NCI-H1694 treated with DMSO at 0.1 percent for 48 hours (cell line): Measurements from ENCODE around the gene IER5.

ENCODE experiments used
- DNase-seq: peaks from one replicate; lab custom pipeline; 2025; lab: John Stamatoyannopoulos, UW

Gene IER5

DNA sequence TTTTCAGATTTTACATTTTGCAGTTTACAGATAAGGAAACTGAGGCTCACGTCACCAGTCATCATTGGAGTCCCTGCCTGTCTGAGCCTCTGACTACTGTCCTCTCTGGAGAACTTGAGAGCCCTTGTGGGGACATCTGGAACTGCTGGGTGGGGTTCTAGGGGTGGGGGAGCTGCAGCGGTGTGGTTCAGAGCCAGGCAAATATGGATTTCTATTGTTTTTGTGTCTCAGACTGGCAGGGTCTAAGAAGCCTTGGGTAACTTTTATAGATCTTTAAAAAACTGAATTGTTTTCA lies 46.9 kb downstream of the IER5 start:
- no peak for DNase-seq

- DNase-seq: no peak
These were observed 47.6 kb downstream of the IER5 start for GRCh38 chr1:181135815-181136737.

GRCh38 chr1:181136738-181137122 lies 48.2 kb downstream of the IER5 start:
- DNase-seq: no peak

DNA sequence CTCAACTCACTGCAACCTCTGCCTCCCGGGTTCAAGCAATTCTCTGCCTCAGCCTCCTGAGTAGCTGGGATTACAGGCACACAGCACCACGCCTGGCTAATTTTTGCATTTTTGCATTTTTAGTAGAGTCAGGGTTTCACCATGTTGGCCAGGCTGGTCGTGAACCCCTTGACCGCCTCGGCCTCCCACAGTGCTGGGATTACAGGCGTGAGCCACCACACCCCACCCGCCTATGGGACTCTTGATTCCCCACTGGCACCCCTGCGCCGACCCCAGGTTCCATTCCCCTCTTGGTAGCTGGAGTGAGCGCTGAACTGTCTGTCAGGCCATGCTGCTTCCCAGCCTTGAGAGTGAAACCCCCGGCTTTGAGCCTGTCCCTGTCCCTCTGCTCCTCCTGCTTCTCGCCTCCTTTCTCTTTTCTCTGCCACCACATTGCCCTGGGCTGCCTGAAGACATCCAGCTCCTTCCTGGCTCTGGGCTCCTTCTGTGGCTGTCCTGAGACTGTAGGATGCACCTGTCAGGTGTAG lies 48.8 kb downstream of the IER5 start:
- DNase-seq: no peak

DNA sequence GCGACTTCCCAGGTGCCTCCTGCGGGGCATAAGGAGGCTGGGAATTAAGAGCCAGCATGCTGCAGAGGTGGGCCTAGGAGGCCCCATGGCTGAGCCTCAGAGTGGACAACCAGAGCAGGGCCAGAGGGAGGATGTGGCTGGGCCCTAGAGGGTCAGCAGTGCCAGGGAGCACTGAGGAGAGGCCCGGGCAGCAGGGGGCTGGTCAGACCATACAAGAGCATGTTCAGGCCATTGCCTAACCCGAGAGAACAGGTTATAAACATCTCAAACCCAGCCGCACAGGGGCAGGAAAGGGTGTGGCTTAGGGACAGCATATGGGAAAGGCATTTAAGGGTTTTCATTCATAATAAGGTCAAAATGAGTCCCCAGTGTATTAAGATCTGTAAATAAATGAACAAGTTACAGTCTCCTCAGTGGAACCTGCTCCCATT lies 51.1 kb downstream of the IER5 start:
- no peak for DNase-seq

GRCh38 chr1:181140398-181140797 lies 51.9 kb downstream of the IER5 start:
- no peak for DNase-seq

GRCh38 chr1:181140891-181141290 lies 52.4 kb downstream of the IER5 start:
- DNase-seq: no peak

DNA sequence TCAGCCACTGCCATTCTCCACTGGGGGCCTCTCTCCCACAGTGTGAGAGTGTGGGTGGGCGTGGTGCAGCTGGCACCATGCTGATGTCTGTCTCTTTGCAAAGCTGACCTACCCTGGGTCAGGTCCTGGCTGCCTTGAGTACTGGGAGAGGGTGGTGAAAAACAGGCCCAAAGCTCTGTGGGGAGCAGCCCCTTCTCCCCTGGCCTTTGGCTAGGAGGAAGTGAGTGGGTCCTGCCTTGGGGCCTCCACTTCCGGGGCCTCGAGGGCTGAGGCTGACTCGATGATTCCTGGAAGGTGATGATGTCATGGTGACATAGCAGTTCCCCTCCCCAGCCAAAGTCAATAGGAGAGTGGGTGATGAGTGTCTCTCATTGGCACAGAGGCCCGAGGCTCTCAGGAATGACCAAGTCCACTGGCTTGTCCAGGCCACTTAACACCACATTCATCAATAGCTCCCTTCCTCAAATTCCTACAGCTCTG lies 53.0 kb downstream of the IER5 start:
- no peak for DNase-seq
